ENCODE data around the gene CLTCL1. TPM values are rescaled to one million over a fixed set of nuclear protein-coding genes. Genes with fewer than 3 reads are reported as not detected.

Gene CLTCL1
- total RNA-seq, 2 donors from 2014 or later = 0.99 to 2.1 TPM

GRCh38 chr22:19175602-19176174 is 115.8 kb downstream of the CLTCL1 start:
- Mint-ChIP-seq H3K27me3 (ENCODE audit: low read depth) (no peaks in the 10 kb centered on the region), H3K4me1 (ENCODE audit: low read depth) (peaks cover 42% of the 10 kb centered on the region), H3K4me3 (peak overlapping the region in 1 of 2 donors; percentile 36), H3K36me3 (ENCODE audit: insufficient read depth in 2 of 2) (peaks cover 0 to 2% of the 10 kb centered on the region in 2 donors), H3K9me3 (no peaks in the 10 kb centered on the region), H3K27ac (no peak overlapping the region)
- DNase-seq = no peak
- no peak for ATAC-seq (replicated peaks in 1 of 2)

GRCh38 chr22:19175026-19175601 is 116.4 kb downstream of the CLTCL1 start:
- Mint-ChIP-seq H3K27ac (no peak overlapping the region), H3K4me3 (no peak overlapping the region)

GRCh38 chr22:19174106-19175025 is 117.2 kb downstream of the CLTCL1 start:
- ATAC-seq (replicated peaks in 1 of 2) = no peak
- Mint-ChIP-seq H3K27me3 (ENCODE audit: low read depth) (peaks cover 7% of the 10 kb centered on the region), H3K9me3 (no peaks in the 10 kb centered on the region), H3K4me1 (ENCODE audit: low read depth) (peaks cover 45% of the 10 kb centered on the region), H3K27ac (no peak overlapping the region), H3K36me3 (ENCODE audit: insufficient read depth in 2 of 2) (peaks cover 0 to 2% of the 10 kb centered on the region in 2 donors), H3K4me3 (no peak overlapping the region)
- DNase-seq = no peak

More at GRCh38 chr22:19175026-19175601, 116.4 kb downstream of the CLTCL1 start:
- ATAC-seq (replicated peaks in 1 of 2) (no peak), DNase-seq (no peak)
- Mint-ChIP-seq H3K9me3 (no peaks in the 10 kb centered on the region), H3K36me3 (ENCODE audit: insufficient read depth in 2 of 2) (peaks cover 0 to 2% of the 10 kb centered on the region in 2 donors), H3K4me1 (ENCODE audit: low read depth) (peaks cover 47% of the 10 kb centered on the region), H3K27me3 (ENCODE audit: low read depth) (peaks cover 5% of the 10 kb centered on the region)

- H3K36me3 Mint-ChIP-seq (ENCODE audit: insufficient read depth in 2 of 2) = peaks cover 0 to 2% of the 10 kb centered on the region in 2 donors
- H3K27ac Mint-ChIP-seq = peak overlapping the region; percentile 78
- ATAC-seq (replicated peaks in 1 of 2) (no peak), DNase-seq (no peak)
- H3K27me3 Mint-ChIP-seq (ENCODE audit: low read depth) = peaks cover 17% of the 10 kb centered on the region
- peak overlapping the region; percentile 90 to 99 for H3K4me3 Mint-ChIP-seq
- H3K4me1 Mint-ChIP-seq (ENCODE audit: low read depth) = peaks cover 42% of the 10 kb centered on the region
- H3K9me3 Mint-ChIP-seq = no peaks in the 10 kb centered on the region
These were observed 118.2 kb downstream of the CLTCL1 start for GRCh38 chr22:19173047-19174035.

DNA sequence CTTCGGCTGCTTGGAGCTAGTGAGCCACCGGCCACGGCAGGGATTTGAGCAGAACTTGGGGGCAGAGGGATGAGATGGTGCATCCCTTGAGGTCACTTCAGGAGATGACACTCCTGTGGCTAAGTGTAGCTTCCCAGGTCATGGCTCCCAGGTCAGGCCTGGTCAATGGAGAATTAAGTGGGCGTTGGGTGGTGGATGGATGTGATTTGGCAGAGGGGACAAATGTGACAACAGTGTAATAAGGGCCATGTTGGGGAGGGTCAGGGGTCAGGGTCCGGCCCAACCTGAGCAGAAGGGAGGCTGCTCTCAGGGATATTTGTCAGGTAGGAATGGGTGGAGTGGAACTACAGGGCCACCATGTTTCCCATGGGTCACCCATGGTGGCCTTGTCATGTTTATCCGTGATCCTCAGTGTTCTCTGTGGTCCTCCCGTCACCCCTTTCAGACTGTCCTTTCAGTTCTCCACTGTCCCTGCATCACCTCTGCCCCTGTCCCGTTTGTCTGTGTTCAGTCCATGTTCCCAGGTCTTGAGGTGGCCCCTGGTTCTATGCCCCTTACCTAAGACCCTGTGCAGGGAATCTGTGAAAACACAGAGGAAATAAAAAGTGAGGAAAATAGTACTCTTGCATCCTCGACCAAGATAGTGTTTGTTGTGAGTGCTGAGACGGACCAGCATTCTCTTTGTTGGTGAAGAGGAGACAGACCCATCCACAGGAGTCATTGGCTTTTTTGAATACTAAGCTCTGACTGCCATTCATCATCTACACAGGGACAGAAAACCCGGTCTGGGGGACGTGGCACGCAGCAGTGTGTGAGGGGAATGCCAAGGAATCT is 119.1 kb downstream of the CLTCL1 start:
- Mint-ChIP-seq H3K4me1 (ENCODE audit: low read depth) (peaks cover 42% of the 10 kb centered on the region), H3K36me3 (ENCODE audit: insufficient read depth in 2 of 2) (peaks cover 0 to 2% of the 10 kb centered on the region in 2 donors), H3K27ac (peak overlapping the region; percentile 83), H3K9me3 (no peaks in the 10 kb centered on the region), H3K4me3 (peak overlapping the region; percentile 90 to 99), H3K27me3 (ENCODE audit: low read depth) (peaks cover 25% of the 10 kb centered on the region)
- DNase-seq (no peak), ATAC-seq (replicated peaks in 1 of 2) (no peak)

GRCh38 chr22:19169947-19170318 is 121.6 kb downstream of the CLTCL1 start:
- Mint-ChIP-seq H3K4me1 (ENCODE audit: low read depth) (peaks cover 38% of the 10 kb centered on the region), H3K9me3 (no peaks in the 10 kb centered on the region), H3K27me3 (ENCODE audit: low read depth) (peaks cover 35% of the 10 kb centered on the region), H3K4me3 (peak overlapping the region; percentile 90 to 99), H3K36me3 (ENCODE audit: insufficient read depth in 2 of 2) (peaks cover 0 to 2% of the 10 kb centered on the region in 2 donors), H3K27ac (no peak overlapping the region)
- DNase-seq (no peak), ATAC-seq (replicated peaks in 1 of 2) (no peak)

DNA sequence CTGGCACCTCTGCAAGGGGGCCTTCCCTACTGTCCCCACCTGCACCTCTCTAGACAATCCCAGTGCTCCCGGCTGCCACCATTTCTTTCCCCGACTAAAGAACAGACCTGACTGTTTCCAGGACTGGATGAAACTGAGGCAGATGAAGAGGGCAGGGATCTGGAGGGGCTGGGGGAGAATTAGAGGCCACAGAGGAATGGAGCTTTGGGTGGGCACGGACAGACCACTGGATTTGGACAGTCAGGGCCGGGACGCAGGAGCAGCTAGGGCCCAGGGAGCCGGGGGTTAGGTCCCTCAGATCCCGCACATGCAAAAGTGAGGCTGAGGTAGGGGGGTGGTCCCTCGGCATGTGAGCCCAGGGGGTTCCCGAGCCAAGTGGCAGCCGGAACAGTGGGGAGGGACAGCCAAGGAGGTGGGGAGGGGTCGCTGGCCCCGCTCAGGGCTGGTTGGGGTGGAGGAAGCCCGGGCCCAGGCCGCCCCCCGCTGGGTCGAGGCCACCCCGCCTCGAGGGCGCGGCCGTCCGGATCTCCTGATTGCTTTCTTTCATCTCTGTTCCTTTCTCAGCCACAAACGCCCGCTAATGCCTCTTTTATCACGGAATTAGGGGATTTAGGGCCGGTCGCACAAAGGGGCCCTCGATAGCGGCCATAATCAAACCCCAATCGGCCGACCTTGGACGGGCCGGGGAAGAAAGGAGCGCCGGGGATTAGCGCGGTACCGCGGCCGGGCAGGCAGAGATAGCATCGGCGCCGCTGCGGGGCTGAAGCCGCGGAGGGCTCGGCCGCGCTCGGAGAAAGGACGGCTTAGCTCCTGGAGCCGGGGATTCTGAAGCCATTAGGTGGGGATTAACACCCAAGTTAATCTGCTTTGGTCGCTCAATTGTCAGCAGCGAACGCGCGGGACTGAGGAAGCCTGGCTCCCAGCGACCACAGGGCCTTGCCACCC is 122.2 kb downstream of the CLTCL1 start:
- peak overlapping the region; percentile 81 to 99 for H3K4me3 Mint-ChIP-seq
- no peaks in the 10 kb centered on the region for H3K9me3 Mint-ChIP-seq
- no peak for DNase-seq
- H3K4me1 Mint-ChIP-seq (ENCODE audit: low read depth) = peaks cover 35% of the 10 kb centered on the region
- peaks cover 0 to 2% of the 10 kb centered on the region in 2 donors for H3K36me3 Mint-ChIP-seq (ENCODE audit: insufficient read depth in 2 of 2)
- H3K27me3 Mint-ChIP-seq (ENCODE audit: low read depth) = peaks cover 35% of the 10 kb centered on the region
- H3K27ac Mint-ChIP-seq = no peak overlapping the region
- ATAC-seq (replicated peaks in 1 of 2) = no peak

DNA sequence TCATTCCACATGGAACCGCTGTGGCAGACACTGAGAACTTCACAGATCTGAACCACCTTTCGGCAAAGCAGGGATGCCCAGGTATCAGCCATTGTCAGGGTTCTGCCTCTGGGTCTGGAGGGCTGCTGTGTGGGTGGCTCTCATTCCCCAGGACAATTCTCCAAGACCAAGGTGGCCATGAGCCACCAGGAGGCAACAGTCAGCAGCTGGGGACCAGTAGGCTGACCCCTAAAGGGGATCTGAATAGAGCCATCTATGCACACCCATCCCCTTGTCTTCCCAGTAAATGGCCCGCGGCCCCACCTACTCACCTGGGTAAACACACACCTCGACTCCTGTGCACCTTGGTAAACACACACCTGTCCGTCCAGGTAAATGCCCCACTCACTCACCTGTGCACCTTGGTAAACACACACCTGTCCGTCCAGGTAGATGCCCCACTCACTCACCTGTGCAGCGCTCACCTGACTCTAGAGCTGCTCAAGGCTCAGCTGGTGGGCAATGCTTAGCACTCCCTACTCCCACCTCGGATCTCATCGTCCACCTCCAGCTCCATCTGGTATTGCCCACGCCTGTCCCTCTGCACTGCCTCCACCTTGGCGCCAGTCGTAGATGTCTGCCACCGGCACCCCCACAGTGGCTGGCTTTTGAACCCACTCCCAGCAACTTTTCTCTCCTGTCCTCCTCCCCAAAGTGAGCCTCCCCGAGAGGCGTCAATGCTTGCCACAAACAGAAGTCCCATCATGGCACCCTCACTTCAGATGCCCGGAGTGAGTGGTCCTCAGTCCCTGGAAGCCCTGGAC is 123.2 kb downstream of the CLTCL1 start:
- no peak for DNase-seq
- Mint-ChIP-seq H3K27ac (no peak overlapping the region), H3K4me3 (peak overlapping the region in 1 of 2 donors; percentile 9), H3K36me3 (ENCODE audit: insufficient read depth in 2 of 2) (peaks cover 0 to 2% of the 10 kb centered on the region in 2 donors), H3K9me3 (no peaks in the 10 kb centered on the region), H3K4me1 (ENCODE audit: low read depth) (peaks cover 25% of the 10 kb centered on the region), H3K27me3 (ENCODE audit: low read depth) (peaks cover 35% of the 10 kb centered on the region)
- ATAC-seq (replicated peaks in 1 of 2) = no peak

DNA sequence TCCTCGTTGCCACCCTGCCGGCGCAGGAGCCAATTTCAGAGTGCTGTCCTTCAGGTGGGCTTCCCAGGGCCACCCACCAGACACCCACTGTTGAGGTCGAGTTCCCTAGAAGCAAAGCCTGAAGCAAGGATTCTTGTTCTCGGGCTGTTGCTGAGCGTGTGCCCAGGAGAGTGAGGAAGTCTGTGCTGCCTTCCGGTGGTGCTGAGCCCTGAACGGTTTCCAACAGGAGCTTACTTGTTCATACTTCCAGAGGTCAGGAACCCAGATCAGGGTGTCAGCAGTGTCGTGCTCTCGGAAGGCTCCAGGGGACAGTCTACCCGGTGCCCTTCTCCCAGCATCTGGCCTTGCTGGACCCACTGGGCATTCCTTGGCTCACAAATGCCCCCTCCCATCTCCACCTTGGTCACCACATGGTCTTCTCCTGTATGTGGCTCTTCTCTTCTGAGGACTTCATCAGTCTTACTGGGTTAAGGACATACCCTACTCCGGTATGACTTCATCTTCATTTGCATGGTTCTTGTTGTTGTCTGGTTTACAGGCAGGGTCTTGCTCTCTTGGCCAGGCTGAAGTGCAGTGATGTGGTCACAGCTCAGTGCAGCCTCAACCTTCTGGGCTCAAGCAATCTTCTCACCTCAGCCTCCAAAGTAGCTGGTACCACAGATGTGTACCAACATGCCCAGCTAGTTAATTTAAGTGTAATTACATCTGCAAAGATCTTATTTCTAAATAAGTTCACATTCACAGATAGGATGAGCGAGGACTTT is 124.2 kb downstream of the CLTCL1 start:
- DNase-seq (no peak), ATAC-seq (replicated peaks in 1 of 2) (no peak)
- Mint-ChIP-seq H3K36me3 (ENCODE audit: insufficient read depth in 2 of 2) (peaks cover 0 to 2% of the 10 kb centered on the region in 2 donors), H3K4me3 (no peak overlapping the region), H3K4me1 (ENCODE audit: low read depth) (peaks cover 15% of the 10 kb centered on the region), H3K27ac (no peak overlapping the region), H3K9me3 (no peaks in the 10 kb centered on the region), H3K27me3 (ENCODE audit: low read depth) (peaks cover 35% of the 10 kb centered on the region)

- no peak for ATAC-seq (replicated peaks in 1 of 2)
- no peak for DNase-seq
- Mint-ChIP-seq H3K36me3 (ENCODE audit: insufficient read depth in 2 of 2) (peaks cover 0 to 2% of the 10 kb centered on the region in 2 donors), H3K4me3 (no peak overlapping the region), H3K27ac (no peak overlapping the region), H3K9me3 (no peaks in the 10 kb centered on the region), H3K27me3 (ENCODE audit: low read depth) (peaks cover 35% of the 10 kb centered on the region), H3K4me1 (ENCODE audit: low read depth) (peaks cover 11% of the 10 kb centered on the region)
These were observed 125.1 kb downstream of the CLTCL1 start for GRCh38 chr22:19166421-19166820.

Data from activated T-cell treated with anti-CD3 and anti-CD28 coated beads, Interleukin-2, amount 50 U/mL, for 72 hours (primary cell).